Measurements from ENCODE around the gene GNG2. TPM values are rescaled to one million over a fixed set of nuclear protein-coding genes. Genes with fewer than 3 reads are reported as not detected.

GNG2 gene
- total RNA-seq, 1 experiment from 2014 or later: 0.23 TPM

GRCh38 chr14:51828017-51828797 is 32.2 kb upstream of the GNG2 start:
- DNase-seq (ENCODE audit: low read depth, low spot score) (no peak), ATAC-seq (peak; percentile 65; the same call in 1 of the 2 replicates)
- Histone ChIP-seq H3K27ac (ENCODE audit: low read length) (no peak overlapping the region), H3K27me3 (ENCODE audit: control insufficient read depth, insufficient read depth, low read length) (no peaks in the 10 kb centered on the region; the same call in 1 of the 2 replicates), H3K4me3 (ENCODE audit: low read depth in 2 of 2, low read length in 2 of 2) (no peak overlapping the region), H3K9me3 (ENCODE audit: control insufficient read depth, insufficient read depth, low read depth, low read length) (no peaks in the 10 kb centered on the region), H3K36me3 (ENCODE audit: control insufficient read depth, insufficient read depth, low read length) (no peaks in the 10 kb centered on the region), H3K4me1 (ENCODE audit: control insufficient read depth, insufficient read depth, low read length) (no peaks in the 10 kb centered on the region)
- ChIA-PET CTCF (no interaction called here), POLR2A (no interaction called here)
- intact Hi-C loops (cut with micrococcal nuclease; ENCODE audit: unreplicated experiment) (no loop called here), in situ Hi-C loops (cut with HindIII; ENCODE audit: low pct_unique_long_range_greater_than_20kb, low sequenced_read_pairs) (no loop called here)
- no TSS peak for BruUV-seq (replicated peaks)
- no peak for TF ChIP-seq TCF7L2 (IDR thresholded peaks at IDR 0.05; ENCODE audit: low read depth, low read length)

- BruUV-seq (replicated peaks): no TSS peak
- DNase-seq (ENCODE audit: low read depth, low spot score) (no peak), ATAC-seq (no peak)
- Histone ChIP-seq H3K9me3 (ENCODE audit: control insufficient read depth, insufficient read depth, low read depth, low read length) (no peaks in the 10 kb centered on the region), H3K27me3 (ENCODE audit: control insufficient read depth, insufficient read depth, low read length) (no peaks in the 10 kb centered on the region; the same call in 1 of the 2 replicates), H3K36me3 (ENCODE audit: control insufficient read depth, insufficient read depth, low read length) (no peaks in the 10 kb centered on the region), H3K4me3 (ENCODE audit: low read depth in 2 of 2, low read length in 2 of 2) (no peak overlapping the region), H3K4me1 (ENCODE audit: control insufficient read depth, insufficient read depth, low read length) (no peaks in the 10 kb centered on the region), H3K27ac (ENCODE audit: low read length) (no peak overlapping the region)
- in situ Hi-C loops (cut with HindIII; ENCODE audit: low pct_unique_long_range_greater_than_20kb, low sequenced_read_pairs): no loop called here
- CTCF ChIA-PET: no interaction called here
- TF ChIP-seq TCF7L2 (IDR thresholded peaks at IDR 0.05; ENCODE audit: low read depth, low read length) (no peak), CTCF (IDR thresholded peaks at IDR 0.05) (no peak), SIN3A (IDR thresholded peaks at IDR 0.05; ENCODE audit: borderline replicate concordance, insufficient read depth, low read depth, low read length) (no peak), POLR2AphosphoS5 (IDR thresholded peaks at IDR 0.05; ENCODE audit: low read depth, low read length) (no peak)
- TF ChIP-seq, protein P1, sequence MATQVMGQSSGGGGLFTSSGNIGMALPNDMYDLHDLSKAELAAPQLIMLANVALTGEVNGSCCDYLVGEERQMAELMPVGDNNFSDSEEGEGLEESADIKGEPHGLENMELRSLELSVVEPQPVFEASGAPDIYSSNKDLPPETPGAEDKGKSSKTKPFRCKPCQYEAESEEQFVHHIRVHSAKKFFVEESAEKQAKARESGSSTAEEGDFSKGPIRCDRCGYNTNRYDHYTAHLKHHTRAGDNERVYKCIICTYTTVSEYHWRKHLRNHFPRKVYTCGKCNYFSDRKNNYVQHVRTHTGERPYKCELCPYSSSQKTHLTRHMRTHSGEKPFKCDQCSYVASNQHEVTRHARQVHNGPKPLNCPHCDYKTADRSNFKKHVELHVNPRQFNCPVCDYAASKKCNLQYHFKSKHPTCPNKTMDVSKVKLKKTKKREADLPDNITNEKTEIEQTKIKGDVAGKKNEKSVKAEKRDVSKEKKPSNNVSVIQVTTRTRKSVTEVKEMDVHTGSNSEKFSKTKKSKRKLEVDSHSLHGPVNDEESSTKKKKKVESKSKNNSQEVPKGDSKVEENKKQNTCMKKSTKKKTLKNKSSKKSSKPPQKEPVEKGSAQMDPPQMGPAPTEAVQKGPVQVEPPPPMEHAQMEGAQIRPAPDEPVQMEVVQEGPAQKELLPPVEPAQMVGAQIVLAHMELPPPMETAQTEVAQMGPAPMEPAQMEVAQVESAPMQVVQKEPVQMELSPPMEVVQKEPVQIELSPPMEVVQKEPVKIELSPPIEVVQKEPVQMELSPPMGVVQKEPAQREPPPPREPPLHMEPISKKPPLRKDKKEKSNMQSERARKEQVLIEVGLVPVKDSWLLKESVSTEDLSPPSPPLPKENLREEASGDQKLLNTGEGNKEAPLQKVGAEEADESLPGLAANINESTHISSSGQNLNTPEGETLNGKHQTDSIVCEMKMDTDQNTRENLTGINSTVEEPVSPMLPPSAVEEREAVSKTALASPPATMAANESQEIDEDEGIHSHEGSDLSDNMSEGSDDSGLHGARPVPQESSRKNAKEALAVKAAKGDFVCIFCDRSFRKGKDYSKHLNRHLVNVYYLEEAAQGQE (IDR thresholded peaks at IDR 0.05; ENCODE audit: insufficient read depth in 1 of 2, low read depth in 2 of 2, low read length in 1 of 2): no peak
- intact Hi-C loops (cut with micrococcal nuclease; ENCODE audit: unreplicated experiment): no loop called here
- POLR2A ChIA-PET: no interaction called here
Observed at GRCh38 chr14:51834240-51834639, 26.2 kb upstream of the GNG2 start.

DNA sequence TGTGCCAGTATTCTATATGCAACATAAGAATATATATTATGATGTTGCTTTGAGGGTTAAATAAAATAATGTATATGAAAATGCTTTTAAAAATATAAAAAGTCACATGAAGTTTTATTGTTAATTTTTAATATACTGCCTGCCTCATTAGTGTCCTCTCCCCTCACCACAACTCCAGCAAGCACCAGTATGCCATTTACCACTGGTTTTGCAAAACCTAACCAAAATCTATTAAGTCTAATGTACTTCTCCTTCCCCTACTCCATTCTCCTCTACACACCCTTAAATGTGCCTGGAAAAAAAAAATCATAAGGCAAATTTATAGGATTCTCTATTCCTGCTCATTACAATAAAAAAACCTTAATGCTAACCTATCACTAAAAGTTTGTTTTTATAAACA is 24.0 kb upstream of the GNG2 start:
- no peak for DNase-seq (ENCODE audit: low read depth, low spot score)
- CTCF ChIA-PET: no interaction called here

More for the DNA sequence above, 24.0 kb upstream of the GNG2 start:
- POLR2A ChIA-PET: no interaction called here
- no peaks in the 10 kb centered on the region; the same call in 1 of the 2 replicates for H3K27me3 ChIP-seq (ENCODE audit: control insufficient read depth, insufficient read depth, low read length)
- no TSS peak for BruUV-seq (replicated peaks)
- no peak overlapping the region for H3K4me3 ChIP-seq (ENCODE audit: low read depth in 2 of 2, low read length in 2 of 2)
- H3K4me1 ChIP-seq (ENCODE audit: control insufficient read depth, insufficient read depth, low read length): no peaks in the 10 kb centered on the region
- TF ChIP-seq CTCF (IDR thresholded peaks at IDR 0.05): no peak
- TF ChIP-seq, protein P1 (IDR thresholded peaks at IDR 0.05; ENCODE audit: insufficient read depth in 1 of 2, low read depth in 2 of 2, low read length in 1 of 2): no peak
- TF ChIP-seq TCF7L2 (IDR thresholded peaks at IDR 0.05; ENCODE audit: low read depth, low read length): no peak
- TF ChIP-seq SIN3A (IDR thresholded peaks at IDR 0.05; ENCODE audit: borderline replicate concordance, insufficient read depth, low read depth, low read length): no peak
- TF ChIP-seq POLR2AphosphoS5 (IDR thresholded peaks at IDR 0.05; ENCODE audit: low read depth, low read length): no peak
- in situ Hi-C loops (cut with HindIII; ENCODE audit: low pct_unique_long_range_greater_than_20kb, low sequenced_read_pairs) (no loop called here), intact Hi-C loops (cut with micrococcal nuclease; ENCODE audit: unreplicated experiment) (no loop called here)
- ATAC-seq: no peak
- no peaks in the 10 kb centered on the region for H3K9me3 ChIP-seq (ENCODE audit: control insufficient read depth, insufficient read depth, low read depth, low read length)
- H3K36me3 ChIP-seq (ENCODE audit: control insufficient read depth, insufficient read depth, low read length): no peaks in the 10 kb centered on the region
- no peak overlapping the region for H3K27ac ChIP-seq (ENCODE audit: low read length)

Data from Panc1 (cell line).